Colonic mucosa (tissue), 4 donors: ENCODE data around the gene AHSG. TPM values are rescaled to one million over a fixed set of nuclear protein-coding genes. Genes with fewer than 3 reads are reported as not detected.

Experiments used
- DNase-seq: peaks from one replicate; pipeline ENCODE4 v3.0.0-alpha.2; 2020
- H3K27ac ChIP-seq: fragments of 200-600 bp; one replicate; pipeline ENCODE4 v1.8.0; 2021
- H3K27me3 ChIP-seq: fragments of 200-600 bp; one replicate; pipeline ENCODE4 v1.8.0; 2021
- H3K36me3 ChIP-seq: fragments of 200-600 bp; one replicate; pipeline ENCODE4 v1.8.0; 2021
- H3K4me1 ChIP-seq: fragments of 200-600 bp; one replicate; pipeline ENCODE4 v1.8.0; 2021; ENCODE audit warnings: mild to moderate bottlenecking
- H3K4me3 ChIP-seq: fragments of 200-600 bp; one replicate; pipeline ENCODE4 v1.8.0; 2021
- H3K9ac ChIP-seq, 2 donors: one replicate each; pipeline ENCODE4 v1.7.0; 2013; ENCODE audit warnings: control low read depth in 2 of 2, low read depth in 2 of 2, low read length in 2 of 2
- H3K9me3 ChIP-seq: fragments of 200-600 bp; one replicate; pipeline ENCODE4 v1.8.0; 2021
- CTCF ChIP-seq: fragments of 200-600 bp; IDR thresholded peaks from one replicate; pipeline ENCODE4 v1.8.0; 2022; ENCODE audit warnings: antibody characterized with exemption, mild to moderate bottlenecking
- intact Hi-C: fragments of 100-400 bp; cut with DNase I; formaldehyde crosslinking; loops from one replicate; pipeline ENCODE4 v1.14.1; 2022
- total RNA-seq, 2 donors: library from RNA; stranded (reverse); fragmentation: NEBNext Ultra II Directional in 1 of 2; extraction: Animal tissue kit (Norgen Biotek cat#: 25700) in 1 of 2; gene quantifications; one replicate each; pipeline ENCODE4 v1.2.1, GENCODE V29; 2021
- donor health status: healthy.
- donor health status: DM: no; HTN: no; CAD: no.
- donor health status: DM: no; HTN: no; CAD: no.

AHSG gene
- total RNA-seq, 2 donors from 2014 or later: 1.9 TPM; not detected in 1

GRCh38 chr3:186569779-186570095 lies 43.1 kb upstream of the AHSG start:
- peak overlapping the region; percentile 66 for H3K27ac ChIP-seq
- intact Hi-C loops: loop anchor here (5.0 kb wide), 1 partner anchor 213 kb away; the partner anchor contains the start of gene EIF4A2
- TF ChIP-seq CTCF: no peak
- H3K36me3 ChIP-seq: no peaks in the 10 kb centered on the region
- peaks cover 12% of the 10 kb centered on the region for H3K4me1 ChIP-seq
- H3K9ac ChIP-seq: peak overlapping the region; percentile 49 to 96
- H3K4me3 ChIP-seq: peak overlapping the region; percentile 62
- H3K27me3 ChIP-seq: no peaks in the 10 kb centered on the region
- H3K9me3 ChIP-seq: no peaks in the 10 kb centered on the region
- no peak for DNase-seq

GRCh38 chr3:186570096-186570940 lies 42.5 kb upstream of the AHSG start, which contains the start of gene DNAJB11:
TSS of gene DNAJB11 (plus strand) at chr3:186570720. CDS start at chr3:186570898, 178 bp downstream.
- intact Hi-C loops: no loop called here
- no peak for TF ChIP-seq CTCF
- Histone ChIP-seq H3K4me1 (peaks cover 12% of the 10 kb centered on the region), H3K27ac (peak within 1 kb of the TSS; percentile 66), H3K9ac (peak within 1 kb of the TSS; percentile 68 to 96), H3K4me3 (peak within 1 kb of the TSS; percentile 62), H3K36me3 (no peaks in the 10 kb centered on the region), H3K27me3 (no peaks in the 10 kb centered on the region), H3K9me3 (no peaks in the 10 kb centered on the region)
- DNase-seq: peak; percentile 99

GRCh38 chr3:186570941-186571643 lies 41.8 kb upstream of the AHSG start:
- no peak for TF ChIP-seq CTCF
- DNase-seq: no peak
- Histone ChIP-seq H3K27me3 (no peaks in the 10 kb centered on the region), H3K27ac (peak overlapping the region; percentile 66), H3K9ac (peak overlapping the region; percentile 68 to 96), H3K9me3 (no peaks in the 10 kb centered on the region), H3K36me3 (no peaks in the 10 kb centered on the region), H3K4me3 (peak overlapping the region; percentile 62), H3K4me1 (peaks cover 12% of the 10 kb centered on the region)
- intact Hi-C loops: no loop called here

GRCh38 chr3:186571644-186572013 lies 41.2 kb upstream of the AHSG start:
- H3K27me3 ChIP-seq: no peaks in the 10 kb centered on the region
- DNase-seq: no peak
- peak overlapping the region; percentile 62 for H3K4me3 ChIP-seq
- intact Hi-C loops: no loop called here
- peaks cover 12% of the 10 kb centered on the region for H3K4me1 ChIP-seq
- no peaks in the 10 kb centered on the region for H3K9me3 ChIP-seq
- TF ChIP-seq CTCF: no peak
- peak overlapping the region; percentile 66 for H3K27ac ChIP-seq
- no peaks in the 10 kb centered on the region for H3K36me3 ChIP-seq
- H3K9ac ChIP-seq: peak overlapping the region in 1 of 2 donors; percentile 96

GRCh38 chr3:186577521-186577920 lies 35.3 kb upstream of the AHSG start:
- H3K27me3 ChIP-seq: no peaks in the 10 kb centered on the region
- H3K9me3 ChIP-seq: no peaks in the 10 kb centered on the region
- intact Hi-C loops: no loop called here
- no peak for DNase-seq
- no peak overlapping the region for H3K27ac ChIP-seq
- no peak overlapping the region for H3K9ac ChIP-seq
- TF ChIP-seq CTCF: no peak
- H3K4me1 ChIP-seq: peaks cover 4% of the 10 kb centered on the region
- H3K4me3 ChIP-seq: no peak overlapping the region
- H3K36me3 ChIP-seq: peaks cover 14% of the 10 kb centered on the region
